NOMO-1 treated with dmso at 0.1 percent for 144 hours (cell line): ENCODE measurements around the gene LCN10.

ENCODE experiments used
- DNase-seq: peaks from one replicate; lab custom pipeline; 2025; ENCODE audit not compliant: unreplicated experiment; lab: John Stamatoyannopoulos, UW

Gene LCN10

GRCh38 chr9:136690104-136690805, 52.5 kb downstream of the LCN10 start:
- DNase-seq: no peak

GRCh38 chr9:136689108-136689460, 53.7 kb downstream of the LCN10 start:
- DNase-seq: no peak

- DNase-seq: no peak
Measured at GRCh38 chr9:136688274-136689107, 54.2 kb downstream of the LCN10 start.
